ENCODE results near the gene LAMTOR2.
A peak's percentile ranks its signal among the peaks of the same experiment; 100 is the strongest.

LAMTOR2 gene

DNA sequence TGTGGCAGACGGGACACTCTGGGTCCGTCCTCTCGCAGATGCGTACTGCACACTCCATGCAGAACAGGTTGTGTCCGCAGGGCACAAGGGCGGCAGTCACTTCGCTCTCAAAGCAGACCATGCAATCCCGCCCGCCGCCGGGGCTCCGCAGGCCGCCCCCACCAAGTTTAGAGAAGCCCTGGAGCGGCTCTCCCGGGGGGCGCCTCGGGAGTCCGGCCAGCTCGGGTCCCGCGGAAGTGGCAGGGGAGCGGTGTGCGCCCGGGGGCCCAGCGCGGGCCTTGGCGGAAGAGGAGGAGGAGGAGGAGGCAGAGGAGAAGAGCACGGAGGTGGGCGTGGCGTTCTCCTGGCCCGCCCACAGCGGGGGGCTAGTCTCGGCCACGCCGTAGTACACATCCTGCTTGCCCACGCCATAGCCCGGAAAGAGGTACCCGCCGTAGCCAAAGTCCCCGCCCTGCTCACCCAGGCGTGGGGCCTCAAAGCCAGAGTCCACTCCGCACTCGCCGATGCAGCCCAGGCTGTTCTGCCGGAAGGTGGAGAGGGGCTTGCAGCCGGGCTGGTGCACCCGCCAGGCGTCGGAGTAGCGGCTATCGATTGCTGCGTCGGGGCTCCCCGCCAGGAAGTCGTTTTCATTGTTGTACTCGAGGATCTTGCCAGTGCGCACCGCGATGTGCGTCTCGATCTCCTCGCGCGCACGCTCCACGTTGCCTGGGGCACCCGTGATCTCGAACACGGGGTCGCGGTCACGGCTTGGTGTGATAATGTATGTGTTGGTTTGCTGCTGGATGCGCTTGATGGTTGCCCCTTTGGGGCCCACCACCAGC is 22.2 kb downstream of the LAMTOR2 start:
- DNase-seq (ENCODE audit: low read depth in 3 of 3) = no peak

DNA sequence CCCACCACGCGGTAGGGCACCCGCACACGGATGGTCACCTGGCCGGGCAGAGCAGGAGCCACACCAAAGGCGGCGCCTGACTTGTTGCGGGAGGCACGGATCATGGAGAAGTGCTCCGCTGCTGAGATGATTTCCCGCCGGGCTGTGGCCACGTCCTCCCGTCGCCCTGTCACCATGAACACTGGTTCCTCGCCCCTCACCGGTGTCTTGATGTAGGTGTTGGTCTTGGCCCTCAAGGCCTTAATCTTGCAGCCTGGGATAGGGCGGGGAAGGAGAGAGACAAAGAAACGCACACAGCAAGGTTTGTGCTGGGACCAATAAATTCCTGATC is 22.8 kb downstream of the LAMTOR2 start:
- DNase-seq (ENCODE audit: low read depth in 3 of 3) = no peak

DNA sequence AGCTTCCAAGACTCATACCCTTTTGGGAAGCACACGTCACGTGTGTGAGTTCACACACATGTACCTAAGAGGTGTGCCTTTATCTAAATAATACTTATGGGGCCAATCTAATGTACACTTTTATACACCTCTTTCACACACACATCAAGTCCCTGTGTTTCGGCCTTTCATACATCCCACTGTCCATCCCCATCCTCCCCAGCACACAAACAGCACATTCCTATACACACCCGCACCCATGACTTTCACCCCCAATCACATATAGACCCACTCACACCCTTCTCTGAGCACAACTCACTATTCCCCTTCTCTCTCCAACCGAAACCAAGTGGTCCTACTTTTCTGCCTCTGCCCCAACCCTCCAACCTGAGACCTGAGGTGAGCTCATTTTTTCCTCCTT is 24.1 kb downstream of the LAMTOR2 start:
- DNase-seq (ENCODE audit: low read depth in 3 of 3) = no peak

DNA sequence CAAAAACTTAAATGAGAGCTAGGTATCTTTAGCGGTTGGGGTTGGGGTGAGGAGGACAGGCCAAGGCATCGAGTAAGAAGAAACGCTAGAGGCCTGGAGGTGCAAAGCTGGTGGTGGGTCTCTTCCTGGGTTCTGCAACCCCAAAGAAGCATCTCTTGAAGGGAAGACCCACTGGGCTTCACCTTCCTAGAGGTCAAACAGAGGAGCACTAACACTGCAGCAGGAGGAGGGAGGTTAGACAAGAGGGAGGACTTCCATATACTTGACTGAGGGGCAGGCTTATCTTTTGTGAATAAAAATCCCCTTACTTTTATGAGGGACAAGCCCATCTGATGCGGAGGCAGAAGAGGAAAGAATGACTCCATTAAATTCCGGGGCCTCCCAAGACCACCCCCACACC is 25.2 kb downstream of the LAMTOR2 start:
- DNase-seq (ENCODE audit: low read depth in 3 of 3) = no peak

DNA sequence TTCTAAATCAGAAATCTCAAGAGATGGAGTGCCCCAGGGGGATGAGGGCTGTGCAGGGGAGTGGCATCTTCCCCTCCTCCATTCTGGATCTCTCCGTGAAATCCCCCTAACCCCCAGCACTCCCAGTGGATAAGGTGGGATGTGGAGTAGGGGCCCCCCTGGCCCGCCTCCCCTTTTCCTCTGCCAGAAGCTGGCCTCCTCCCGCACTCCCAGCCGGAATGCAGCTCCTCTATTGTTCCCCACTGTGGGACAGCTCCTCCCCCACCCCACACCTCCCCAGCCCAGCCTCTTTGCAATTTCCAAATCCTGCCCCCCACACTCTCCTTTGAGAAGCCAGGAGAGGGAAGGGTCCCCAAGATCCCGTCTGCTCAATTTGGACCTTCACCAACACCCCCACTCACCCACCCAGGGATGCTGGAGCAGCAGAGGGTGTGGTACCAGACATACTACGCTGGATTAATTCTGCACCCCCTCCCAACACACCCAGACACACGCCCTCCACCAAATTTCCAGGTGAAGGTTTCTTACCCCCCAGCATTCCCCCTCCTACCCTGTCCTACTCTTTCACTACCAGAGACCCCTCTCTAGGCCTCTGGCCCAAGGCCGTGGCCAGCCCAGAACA is 25.8 kb downstream of the LAMTOR2 start:
- no peak for DNase-seq (ENCODE audit: low read depth in 3 of 3)

DNA sequence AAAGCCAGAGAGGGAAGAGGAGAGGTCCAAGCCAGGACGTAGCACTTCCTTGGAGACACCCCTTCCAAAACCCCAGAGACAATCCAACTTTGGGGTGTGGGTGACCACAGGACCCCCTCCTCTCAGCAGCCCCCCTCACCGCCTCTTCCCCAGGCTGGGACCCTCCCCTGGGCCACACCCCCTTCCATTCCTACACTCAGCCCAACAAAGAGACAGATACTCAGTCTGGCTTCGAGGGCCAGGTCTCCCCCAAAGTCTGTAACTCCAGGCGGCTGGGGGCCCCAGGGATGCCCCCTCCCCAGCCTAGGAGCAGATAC is 26.2 kb downstream of the LAMTOR2 start:
- DNase-seq (ENCODE audit: low read depth in 3 of 3) = no peak

DNA sequence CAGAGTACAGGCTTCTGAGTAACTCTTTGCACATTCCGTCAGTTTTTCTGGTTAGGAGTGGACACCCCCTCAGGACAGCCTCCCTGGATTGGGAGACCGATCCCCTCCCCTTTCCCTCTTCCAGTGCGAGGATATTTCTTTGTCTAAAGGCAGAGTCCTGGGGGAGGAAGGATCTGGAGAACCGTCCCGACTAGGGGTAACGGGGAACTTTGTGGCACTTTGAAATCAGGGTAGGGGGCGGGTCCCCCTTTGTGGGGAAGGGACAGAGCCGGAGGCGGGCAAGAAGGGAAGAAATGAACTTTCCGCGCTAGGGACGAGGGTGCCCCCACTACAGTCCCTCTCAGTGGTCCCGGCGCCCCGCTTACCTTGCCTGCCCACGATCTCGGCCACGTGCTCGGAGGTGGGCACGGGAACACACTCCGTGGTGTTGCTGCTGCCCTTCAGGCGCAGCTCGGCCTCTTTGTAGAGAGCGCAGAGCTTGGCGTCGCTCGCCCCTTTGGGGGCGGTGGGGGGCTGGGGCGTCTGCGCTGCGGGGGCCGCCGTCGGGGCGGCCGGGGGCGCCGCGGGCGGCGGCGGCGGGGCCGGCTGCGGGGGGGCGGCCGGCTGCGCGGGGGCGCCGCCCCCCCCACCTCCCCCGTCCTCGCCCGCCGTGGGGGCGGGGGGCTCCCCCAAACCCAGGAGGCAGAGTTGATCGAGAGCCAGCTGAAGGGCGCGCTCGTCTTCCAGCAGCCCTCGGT is 26.8 kb downstream of the LAMTOR2 start:
- no peak for DNase-seq (ENCODE audit: low read depth in 3 of 3)

DNA sequence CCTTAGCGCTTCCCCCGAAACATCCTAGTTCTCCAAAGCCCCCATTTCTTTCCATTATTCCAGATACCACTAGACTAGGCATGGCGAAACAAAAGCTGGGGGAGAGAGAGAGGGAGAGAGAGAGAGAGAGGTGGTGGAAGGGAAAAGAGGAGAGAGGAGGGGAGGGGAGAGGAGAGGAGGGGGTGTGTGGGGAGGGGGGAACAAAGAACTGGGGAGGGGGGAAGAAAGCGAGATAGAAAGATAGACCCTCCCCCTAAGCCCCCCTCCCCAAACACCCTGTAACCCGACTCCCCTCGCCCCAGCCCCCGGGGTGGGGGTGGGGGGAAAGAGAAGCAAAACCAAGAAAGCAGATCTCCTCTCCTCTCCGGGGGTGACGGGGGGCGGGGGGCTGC is 27.3 kb downstream of the LAMTOR2 start:
- DNase-seq (ENCODE audit: low read depth in 3 of 3) = no peak

DNA sequence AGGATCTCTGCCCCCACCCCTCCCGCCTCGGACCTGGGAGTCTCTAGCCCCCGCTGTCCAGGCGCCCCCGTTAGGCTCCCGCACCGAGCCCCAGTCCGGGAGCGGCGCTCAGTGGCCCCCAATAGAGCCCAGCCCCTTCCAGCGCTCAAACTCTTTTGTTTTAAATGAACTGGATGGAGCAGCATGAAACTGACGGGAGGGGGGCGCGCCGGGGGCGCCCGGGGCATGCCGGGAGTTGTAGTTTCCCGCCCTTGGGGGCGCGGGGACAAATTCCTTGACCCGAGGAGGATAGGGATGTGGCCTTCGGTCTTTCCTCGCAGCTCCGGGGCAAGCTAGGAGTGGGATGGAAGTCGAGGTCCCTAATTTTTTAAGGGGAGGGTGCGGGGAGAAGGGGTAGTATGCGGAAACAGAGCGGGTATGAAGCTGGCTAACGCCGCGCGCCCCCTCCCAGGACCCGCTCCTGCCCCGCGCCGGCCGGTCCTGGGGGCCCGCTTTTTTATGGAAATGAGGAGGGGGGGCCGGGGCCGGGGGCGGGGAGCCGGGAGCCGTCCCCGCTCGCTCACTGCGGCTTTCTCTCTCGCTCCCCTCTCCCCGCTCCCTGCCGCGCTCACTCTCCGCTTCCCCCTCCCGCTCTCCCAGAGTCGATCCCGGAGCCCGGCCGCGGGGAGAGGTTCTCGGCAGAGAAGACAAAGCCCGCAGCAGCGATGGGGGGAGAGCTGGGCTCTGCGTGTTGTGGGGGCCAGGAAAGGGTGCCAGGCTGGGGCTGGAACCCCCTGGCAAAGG is 27.9 kb downstream of the LAMTOR2 start, which contains the start of gene MEX3A:
TSS of gene MEX3A (minus strand) at position 157 of the 783 bp plus-strand sequence. CDS start 467 bp downstream, outside the sequence.
- peak in 1 of 3 experiments; percentile 60 for DNase-seq (ENCODE audit: low read depth in 3 of 3)

DNA sequence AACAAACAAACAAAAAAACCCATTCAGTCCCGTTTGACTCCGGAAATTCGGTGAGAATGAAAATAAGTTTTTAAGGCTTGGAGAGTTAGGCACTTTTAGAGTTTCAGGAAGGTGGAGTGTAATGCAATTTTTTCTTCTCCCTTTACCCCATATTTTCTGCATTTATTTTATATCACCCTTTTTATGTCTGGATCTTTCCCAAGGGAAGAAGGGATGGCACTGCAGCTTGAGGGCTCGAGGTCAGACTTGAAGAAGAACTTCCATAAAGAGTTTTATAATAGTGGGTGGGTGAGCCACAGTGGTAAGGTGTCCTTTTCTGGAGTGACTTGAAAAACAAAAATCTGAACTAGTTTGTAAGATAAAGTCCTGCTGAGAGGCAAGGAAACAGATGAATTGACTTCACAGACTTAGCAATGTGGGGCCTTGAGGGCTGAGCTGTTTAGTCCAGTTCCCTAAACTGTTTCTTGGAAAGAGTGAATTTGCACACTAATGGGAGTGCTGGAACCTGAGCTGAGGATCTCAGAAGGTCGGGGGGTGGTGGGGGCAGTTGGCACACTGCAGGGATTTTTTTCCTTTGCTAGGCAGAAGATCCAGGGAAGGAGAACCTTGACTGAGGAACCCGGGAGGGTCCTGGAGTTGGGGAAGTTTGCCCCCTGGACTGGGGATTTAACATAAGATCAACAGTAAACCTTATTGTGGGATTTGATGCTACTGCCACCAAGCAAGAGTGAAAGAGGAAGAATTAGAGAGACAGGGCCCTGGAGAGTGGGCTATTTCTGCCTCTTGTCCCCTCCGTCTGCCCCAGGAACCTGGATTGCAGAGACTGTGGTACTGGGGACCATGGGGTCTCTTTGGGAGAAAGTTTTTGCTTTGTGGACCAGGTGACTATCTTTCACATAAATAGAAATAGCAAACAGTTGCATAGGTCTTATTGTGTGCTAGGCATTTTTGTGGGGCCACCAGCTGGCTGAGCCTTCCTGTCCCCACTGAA is 29.5 kb downstream of the LAMTOR2 start:
- DNase-seq (ENCODE audit: low read depth in 3 of 3) = no peak

DNA sequence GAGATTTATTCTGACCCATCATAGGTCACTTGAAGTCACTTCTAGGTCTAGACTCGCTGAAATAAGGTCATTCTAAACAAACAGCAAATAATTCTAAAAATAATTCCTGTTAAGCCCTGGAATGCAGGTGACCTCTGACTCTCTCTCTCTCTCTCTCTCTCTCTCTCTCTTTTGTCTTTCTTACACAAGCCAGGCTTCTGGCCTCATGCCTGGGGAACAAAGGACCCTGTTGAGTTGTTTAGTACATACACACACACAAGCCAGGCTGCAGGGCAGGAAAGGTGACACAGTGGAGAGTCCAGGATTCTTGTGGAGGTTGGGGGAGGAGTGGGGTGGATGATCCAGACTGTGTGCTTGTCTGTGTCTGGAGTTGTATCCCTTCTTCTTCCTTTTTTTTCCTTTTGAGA is 31.7 kb downstream of the LAMTOR2 start:
- DNase-seq (ENCODE audit: low read depth in 3 of 3) = no peak

DNA sequence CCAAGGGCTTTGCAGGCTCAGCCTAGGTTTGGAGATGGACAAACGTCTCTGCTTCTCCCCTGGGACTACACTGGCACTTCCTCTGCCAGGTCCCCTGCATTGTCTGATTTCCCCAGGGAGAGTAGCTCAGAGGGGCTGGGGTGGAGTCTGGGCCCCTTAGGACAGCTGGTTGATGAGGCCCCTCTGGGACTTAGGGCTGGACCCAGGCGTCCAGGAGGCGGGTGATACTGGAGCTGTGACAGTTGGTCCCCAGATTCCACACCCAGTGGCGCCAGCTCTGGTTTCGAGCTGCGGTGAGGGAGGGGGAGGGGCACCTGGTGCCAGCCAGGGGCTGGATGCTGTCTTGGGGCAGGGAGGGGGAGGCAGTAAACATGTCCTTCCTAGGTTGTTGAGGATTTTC is 35.1 kb downstream of the LAMTOR2 start:
- no peak for DNase-seq (ENCODE audit: low read depth in 3 of 3)

DNA sequence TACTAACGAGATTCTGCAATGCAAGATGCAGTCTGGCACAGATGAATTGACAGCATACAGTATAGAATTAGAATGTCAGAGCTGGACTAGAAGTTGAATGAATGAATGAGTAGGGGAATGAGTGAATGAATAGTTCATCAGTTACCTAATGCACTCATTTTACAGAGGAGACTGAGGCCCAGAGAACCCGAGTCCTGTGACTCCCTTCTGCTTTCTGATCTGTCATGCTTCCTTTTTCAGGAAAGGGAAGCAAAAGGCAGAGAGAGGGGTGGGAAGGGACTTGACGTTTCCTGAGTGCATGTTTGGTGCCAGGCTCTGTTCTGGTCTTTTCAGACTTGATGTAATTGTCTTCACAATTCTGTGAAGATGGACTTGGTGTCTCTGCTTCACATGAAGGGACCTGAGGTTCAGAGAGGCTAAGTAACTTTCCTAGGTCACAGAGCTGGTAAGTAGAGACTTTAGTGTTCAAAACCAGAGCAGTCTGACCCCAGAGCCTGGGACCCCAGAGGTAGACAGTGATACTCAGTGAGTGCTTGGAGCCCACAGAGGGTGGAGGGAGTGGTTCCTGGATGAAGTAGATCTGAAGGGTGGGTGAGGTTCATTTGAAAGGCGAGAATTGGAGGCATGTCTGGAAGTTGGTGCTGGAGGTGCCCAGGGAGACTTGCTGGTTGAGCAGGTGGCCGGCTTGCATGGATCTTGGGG is 35.7 kb downstream of the LAMTOR2 start:
- DNase-seq (ENCODE audit: low read depth in 3 of 3) = no peak

DNA sequence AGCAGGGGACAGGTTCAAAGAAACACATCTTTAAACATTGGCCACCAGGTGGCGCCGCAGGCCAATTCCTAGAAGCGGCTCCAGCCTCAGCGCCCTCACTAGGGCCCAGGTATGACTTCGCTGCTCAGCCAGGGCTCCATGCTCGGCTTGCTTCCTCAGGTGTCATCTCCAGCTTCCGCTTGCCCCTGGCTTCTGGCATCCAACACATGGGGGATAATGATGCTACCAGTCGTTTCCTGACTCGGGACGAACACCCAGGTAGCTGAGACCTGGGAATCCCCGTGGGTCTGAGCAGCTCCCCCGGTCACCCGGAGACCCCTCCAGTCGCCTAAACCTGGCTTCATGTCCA is 36.2 kb downstream of the LAMTOR2 start:
- DNase-seq (ENCODE audit: low read depth in 3 of 3) = peak; percentile 84 to 89 (median 88)

DNA sequence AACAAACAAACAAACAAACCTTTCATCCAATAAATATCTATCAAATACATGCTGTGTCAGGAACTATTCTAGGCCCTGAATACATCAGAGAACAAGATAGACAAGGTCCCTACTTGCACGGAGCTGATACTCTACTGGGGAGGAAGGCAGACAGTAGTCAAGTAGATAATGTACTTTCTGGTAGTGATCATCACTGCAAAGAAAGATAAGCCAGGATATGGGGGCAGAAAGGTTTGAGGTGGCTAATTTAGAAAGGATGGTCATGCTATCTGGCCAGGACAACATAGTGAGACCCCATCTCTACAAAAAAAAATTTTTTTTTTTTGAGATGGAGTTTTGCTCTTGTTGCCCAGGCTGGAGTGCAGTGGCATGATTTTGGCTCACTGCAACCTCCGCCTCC is 37.0 kb downstream of the LAMTOR2 start:
- no peak for DNase-seq (ENCODE audit: low read depth in 3 of 3)

DNA sequence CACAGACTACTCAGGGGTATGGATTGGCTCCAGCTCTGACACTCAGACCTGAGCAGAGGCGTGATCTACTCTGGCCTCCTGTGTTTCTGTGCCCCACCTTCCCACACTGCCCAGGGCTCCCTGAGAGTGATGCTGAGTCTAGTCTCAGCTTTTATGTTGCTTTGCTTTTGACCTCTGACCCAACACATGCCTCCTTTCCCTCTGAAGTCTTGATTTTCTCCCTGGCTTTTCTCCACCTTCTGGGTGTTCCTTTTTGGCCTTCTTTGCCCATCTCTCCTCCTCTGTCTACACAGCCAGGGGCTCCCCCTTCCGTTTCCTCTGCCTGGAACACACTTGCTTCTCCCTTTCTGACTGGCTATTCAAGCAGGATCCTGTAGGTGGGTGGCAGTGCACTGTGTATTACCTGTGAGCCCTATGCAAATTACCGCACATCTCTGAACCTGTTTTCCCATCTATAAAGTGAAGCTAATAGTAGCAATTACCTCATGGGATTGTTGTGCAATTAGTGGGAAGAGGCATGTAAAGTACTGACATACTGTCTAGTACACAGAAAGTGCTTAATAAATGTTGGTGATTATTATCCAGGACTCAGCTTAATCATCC is 41.4 kb downstream of the LAMTOR2 start:
- DNase-seq (ENCODE audit: low read depth in 3 of 3) = no peak

DNA sequence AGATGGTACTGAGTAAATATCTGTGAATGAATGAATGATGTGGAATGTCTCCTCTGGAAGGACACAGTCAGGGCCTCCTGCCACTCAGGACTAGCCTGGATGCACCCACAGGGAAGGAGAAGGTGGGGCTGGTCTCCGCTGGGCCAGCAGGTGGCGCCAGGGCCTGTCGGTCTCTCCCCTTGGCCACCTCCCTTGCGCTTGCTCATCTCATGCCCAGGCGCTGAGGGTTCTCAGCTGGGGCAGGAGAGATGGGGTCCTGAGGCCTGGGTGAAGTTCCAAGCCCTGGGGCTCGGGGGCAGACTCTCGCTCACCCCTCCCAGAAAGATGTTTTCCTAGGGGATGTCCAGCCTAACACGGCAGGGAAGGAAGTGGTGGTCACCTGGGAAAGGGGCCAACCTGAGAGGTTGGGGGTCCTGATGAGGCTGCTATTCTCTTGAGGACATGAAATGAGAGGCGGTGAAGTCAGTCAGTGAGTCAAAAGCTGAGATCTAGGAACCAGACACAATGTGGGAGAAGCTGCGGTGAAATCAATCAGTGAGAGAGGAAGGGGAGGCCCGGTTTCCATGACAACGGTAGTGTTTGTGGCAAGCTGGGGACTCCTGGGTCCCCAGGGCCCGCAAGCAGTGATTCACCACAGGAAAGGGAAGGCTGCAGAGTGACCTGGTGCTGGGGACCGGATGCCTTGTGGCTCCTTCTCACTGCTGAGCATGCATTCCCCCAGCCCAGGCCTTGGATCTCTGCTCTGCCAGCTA is 42.2 kb downstream of the LAMTOR2 start:
- peak; percentile 70 to 88 (median 87) for DNase-seq (ENCODE audit: low read depth in 3 of 3)

DNA sequence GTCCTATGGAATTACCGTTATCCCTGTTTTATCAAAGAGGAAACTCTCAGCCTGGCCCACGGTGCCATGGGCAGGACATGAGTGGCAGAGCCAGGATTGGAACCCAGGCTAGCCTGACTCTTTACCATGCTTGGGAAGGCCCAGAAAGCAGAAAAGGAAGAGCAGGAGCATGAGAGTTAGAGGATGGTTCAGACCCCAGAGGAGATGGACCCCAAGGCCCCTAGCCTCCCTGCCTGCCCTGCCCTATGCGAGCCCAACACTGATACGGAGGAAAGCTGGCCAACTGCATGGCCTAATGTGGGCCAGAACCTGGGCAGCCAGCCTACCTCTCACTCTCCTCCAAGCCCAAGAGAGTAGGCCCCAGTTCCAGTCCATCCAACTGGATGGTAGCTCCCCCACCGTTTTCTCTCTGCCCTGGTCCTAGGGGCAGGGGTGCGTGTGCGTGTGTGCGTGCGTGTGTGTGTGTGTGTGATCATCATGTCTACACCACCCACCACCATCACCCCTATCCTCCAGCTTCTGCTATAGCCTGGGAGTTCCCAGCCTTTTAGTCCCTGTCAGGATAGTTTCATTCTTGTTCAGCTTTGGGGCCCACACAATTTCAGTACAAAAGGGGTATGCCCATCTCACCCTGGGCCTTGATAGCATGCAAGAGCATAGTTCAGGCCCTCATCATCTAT is 43.1 kb downstream of the LAMTOR2 start:
- DNase-seq (ENCODE audit: low read depth in 3 of 3) = peak in 1 of 3 experiments; percentile 50

DNA sequence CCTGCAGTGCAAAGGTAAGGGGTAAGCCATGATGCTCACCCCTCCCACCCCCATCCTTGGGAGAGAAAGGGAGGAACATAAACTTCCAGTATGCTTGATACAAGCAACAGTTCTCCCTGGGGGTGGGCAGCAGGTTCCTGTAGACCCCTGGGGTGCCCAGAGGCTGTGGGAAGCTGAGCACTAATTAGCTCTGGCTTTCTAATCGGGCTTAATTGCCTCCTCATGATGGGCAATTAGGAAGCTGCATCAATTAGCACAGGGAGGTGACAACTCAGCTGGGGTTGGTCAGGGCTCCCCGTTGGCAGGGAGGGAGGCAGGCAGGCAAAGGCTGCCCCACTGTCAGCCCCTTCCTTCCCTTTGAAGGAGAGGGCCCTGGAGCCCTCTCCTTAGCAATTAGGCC is 44.2 kb downstream of the LAMTOR2 start:
- DNase-seq (ENCODE audit: low read depth in 3 of 3) = no peak
